ENCODE data around the gene ULK4. TPM values are rescaled to one million over a fixed set of nuclear protein-coding genes. Genes with fewer than 3 reads are reported as not detected.

ULK4 gene
- total RNA-seq, 1 donor from 2014 or later: 8.4 TPM

DNA sequence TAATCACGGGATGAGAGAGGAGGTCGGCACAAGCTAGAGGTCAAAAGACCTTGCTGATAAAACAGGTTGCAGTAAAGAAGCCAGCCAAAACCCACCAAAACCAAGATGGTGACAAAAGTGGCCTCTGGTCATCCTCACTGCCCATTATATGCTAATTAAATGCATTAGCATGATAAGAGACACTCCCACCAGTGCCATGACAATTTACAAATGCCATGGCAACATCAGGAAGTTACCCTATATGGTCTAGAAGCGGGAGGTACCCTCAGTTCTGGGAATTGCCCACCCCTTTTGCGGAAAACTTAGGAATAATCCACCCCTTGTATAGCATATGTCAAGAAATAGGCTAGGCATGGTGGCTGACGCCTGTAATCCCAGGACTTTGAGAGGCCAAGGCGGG, 4.3 kb upstream of the ULK4 start:
- no peaks in the 10 kb centered on the region for H3K27me3 ChIP-seq (ENCODE audit: control insufficient read depth in 3 of 3, insufficient read depth in 3 of 3, low read length in 3 of 3)
- H3K4me1 ChIP-seq (ENCODE audit: control insufficient read depth in 3 of 3, insufficient read depth in 3 of 3, low read length in 3 of 3): peaks cover 2 to 11% (median 6%) of the 10 kb centered on the region in 3 donors
- H3K4me3 ChIP-seq (ENCODE audit: low read length in 3 of 3): no peak overlapping the region
- H3K9ac ChIP-seq (ENCODE audit: low read depth in 1 of 3, low read length in 3 of 3): no peak overlapping the region
- no peaks in the 10 kb centered on the region for H3K9me3 ChIP-seq (ENCODE audit: control insufficient read depth in 3 of 3, low read length in 3 of 3)
- no peak overlapping the region for H3K27ac ChIP-seq (ENCODE audit: low read depth, low read length)
- no peaks in the 10 kb centered on the region for H3K36me3 ChIP-seq (ENCODE audit: control insufficient read depth in 3 of 3, insufficient read depth in 3 of 3, low read length in 3 of 3)

DNA sequence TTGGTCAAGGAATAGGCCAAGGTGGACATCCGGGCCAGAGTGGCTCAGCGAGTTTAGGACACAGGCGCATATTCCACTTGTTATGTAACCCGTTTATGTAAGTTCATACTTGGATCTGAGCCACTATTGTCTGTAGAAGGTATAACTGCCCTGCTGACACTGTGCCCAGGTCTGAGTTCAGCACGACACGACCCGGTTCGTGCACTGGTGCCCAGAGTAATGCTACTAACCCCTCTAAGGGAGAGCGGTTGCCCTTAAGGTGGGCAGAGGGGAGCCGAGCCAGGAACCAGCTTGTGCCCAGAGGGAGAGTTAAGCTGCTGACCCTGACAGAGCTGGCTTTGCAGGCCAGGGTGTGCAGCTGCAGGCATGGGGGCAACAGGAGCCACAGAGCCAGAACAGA, 1.9 kb upstream of the ULK4 start:
- H3K36me3 ChIP-seq (ENCODE audit: control insufficient read depth in 3 of 3, insufficient read depth in 3 of 3, low read length in 3 of 3): no peaks in the 10 kb centered on the region
- H3K4me1 ChIP-seq (ENCODE audit: control insufficient read depth in 3 of 3, insufficient read depth in 3 of 3, low read length in 3 of 3): peaks cover 7 to 17% (median 13%) of the 10 kb centered on the region in 3 donors
- H3K9ac ChIP-seq (ENCODE audit: low read depth in 1 of 3, low read length in 3 of 3): no peak overlapping the region
- H3K4me3 ChIP-seq (ENCODE audit: low read length in 3 of 3): no peak overlapping the region
- no peaks in the 10 kb centered on the region for H3K27me3 ChIP-seq (ENCODE audit: control insufficient read depth in 3 of 3, insufficient read depth in 3 of 3, low read length in 3 of 3)
- no peak overlapping the region for H3K27ac ChIP-seq (ENCODE audit: low read depth, low read length)
- H3K9me3 ChIP-seq (ENCODE audit: control insufficient read depth in 3 of 3, low read length in 3 of 3): no peaks in the 10 kb centered on the region

DNA sequence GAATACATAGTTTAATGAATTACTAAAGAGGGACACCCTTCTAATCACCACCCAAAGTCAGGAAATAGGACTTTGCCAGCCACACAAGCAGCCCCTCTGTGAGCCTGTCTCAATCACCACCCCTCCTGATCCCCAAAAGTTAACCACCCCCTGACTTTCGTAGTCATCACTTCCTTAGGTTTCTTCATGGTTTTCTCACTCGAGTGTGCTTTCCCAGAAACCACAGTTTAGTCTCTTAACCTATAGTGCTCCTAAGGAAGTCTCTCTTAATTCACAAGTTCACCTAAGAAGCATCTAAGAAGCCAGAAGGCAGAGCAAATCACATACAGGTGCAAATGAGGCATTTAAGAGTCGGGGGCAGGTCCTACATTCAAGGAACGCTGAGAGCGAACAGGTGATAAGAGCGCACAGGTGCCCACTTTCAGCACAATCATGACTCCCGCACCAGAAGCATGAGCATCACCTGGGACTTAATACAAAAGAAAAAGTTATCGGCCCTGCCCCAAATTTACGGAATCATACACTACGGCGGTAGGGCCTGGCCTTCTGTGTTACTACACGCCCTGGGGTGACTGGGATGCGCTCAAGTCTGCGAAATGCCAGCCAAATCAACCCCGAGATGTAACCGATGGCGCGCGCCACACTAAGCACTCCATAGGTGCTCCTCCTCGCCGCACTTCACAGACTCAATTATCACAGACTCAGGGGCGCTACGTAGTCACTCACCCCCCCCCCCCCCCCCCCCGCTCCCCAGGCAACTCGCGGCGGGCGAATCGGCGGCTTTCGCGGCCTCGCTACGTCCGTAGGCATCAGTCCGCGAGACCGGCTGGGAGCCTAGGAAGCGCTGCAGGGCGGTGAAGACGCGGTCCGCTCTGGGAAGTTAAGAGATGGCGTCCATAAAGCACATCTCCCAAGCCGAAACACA, 815 bp downstream of the ULK4 start:
- Histone ChIP-seq H3K4me3 (ENCODE audit: low read length in 3 of 3) (peak overlapping the region; percentile 68 to 98 (median 87)), H3K36me3 (ENCODE audit: control insufficient read depth in 3 of 3, insufficient read depth in 3 of 3, low read length in 3 of 3) (no peaks in the 10 kb centered on the region), H3K27me3 (ENCODE audit: control insufficient read depth in 3 of 3, insufficient read depth in 3 of 3, low read length in 3 of 3) (no peaks in the 10 kb centered on the region), H3K9ac (ENCODE audit: low read depth in 1 of 3, low read length in 3 of 3) (peak overlapping the region; percentile 77 to 79 (median 77)), H3K4me1 (ENCODE audit: control insufficient read depth in 3 of 3, insufficient read depth in 3 of 3, low read length in 3 of 3) (peaks cover 7 to 17% (median 13%) of the 10 kb centered on the region in 3 donors), H3K9me3 (ENCODE audit: control insufficient read depth in 3 of 3, low read length in 3 of 3) (no peaks in the 10 kb centered on the region), H3K27ac (ENCODE audit: low read depth, low read length) (peak overlapping the region; percentile 59)

DNA sequence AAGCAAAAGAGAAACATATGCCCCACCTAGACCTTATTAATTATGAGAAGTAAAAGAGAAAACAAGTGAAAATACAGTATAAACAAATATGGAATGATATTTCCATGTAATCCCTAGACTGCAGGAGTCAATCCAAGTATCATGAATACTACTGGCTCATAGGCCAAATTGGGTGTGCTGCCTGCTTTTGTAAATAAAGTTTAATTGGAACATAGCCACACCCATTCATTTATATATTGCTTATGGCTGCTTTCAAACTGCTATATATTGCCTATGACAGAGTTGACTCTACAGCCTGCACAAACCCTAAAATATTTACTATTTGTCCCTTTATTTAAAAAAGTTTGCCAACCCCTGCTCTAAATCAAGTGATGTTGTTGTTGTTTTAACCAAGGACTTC, 5.3 kb downstream of the ULK4 start:
- Histone ChIP-seq H3K36me3 (ENCODE audit: control insufficient read depth in 3 of 3, insufficient read depth in 3 of 3, low read length in 3 of 3) (no peaks in the 10 kb centered on the region), H3K4me3 (ENCODE audit: low read length in 3 of 3) (no peak overlapping the region), H3K27ac (ENCODE audit: low read depth, low read length) (no peak overlapping the region), H3K4me1 (ENCODE audit: control insufficient read depth in 3 of 3, insufficient read depth in 3 of 3, low read length in 3 of 3) (peaks cover 7 to 9% (median 9%) of the 10 kb centered on the region in 3 donors), H3K27me3 (ENCODE audit: control insufficient read depth in 3 of 3, insufficient read depth in 3 of 3, low read length in 3 of 3) (no peaks in the 10 kb centered on the region), H3K9me3 (ENCODE audit: control insufficient read depth in 3 of 3, low read length in 3 of 3) (no peaks in the 10 kb centered on the region), H3K9ac (ENCODE audit: low read depth in 1 of 3, low read length in 3 of 3) (no peak overlapping the region)

DNA sequence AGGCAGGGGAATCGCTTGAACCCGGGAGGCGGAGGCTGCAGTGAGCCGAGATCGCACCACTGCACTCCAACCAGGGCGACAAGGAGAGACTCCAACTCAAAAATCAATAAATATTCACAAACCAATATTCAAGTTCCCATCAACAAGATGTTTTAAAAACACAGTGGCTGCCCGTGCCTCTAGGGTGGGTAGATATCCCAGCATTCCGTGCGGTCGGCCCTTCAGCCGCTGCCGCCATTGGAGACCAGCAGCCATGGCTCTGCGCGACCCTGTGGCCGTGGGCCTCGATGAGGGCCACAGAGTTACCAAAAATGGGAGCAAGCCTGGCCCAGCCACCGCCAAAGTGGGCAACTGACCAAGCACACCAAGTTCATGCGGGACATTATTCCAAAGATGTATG, 6.7 kb downstream of the ULK4 start:
- H3K27me3 ChIP-seq (ENCODE audit: control insufficient read depth in 3 of 3, insufficient read depth in 3 of 3, low read length in 3 of 3): no peaks in the 10 kb centered on the region
- H3K36me3 ChIP-seq (ENCODE audit: control insufficient read depth in 3 of 3, insufficient read depth in 3 of 3, low read length in 3 of 3): no peaks in the 10 kb centered on the region
- no peak overlapping the region for H3K9ac ChIP-seq (ENCODE audit: low read depth in 1 of 3, low read length in 3 of 3)
- no peaks in the 10 kb centered on the region for H3K9me3 ChIP-seq (ENCODE audit: control insufficient read depth in 3 of 3, low read length in 3 of 3)
- no peaks in the 10 kb centered on the region for H3K4me1 ChIP-seq (ENCODE audit: control insufficient read depth in 3 of 3, insufficient read depth in 3 of 3, low read length in 3 of 3)
- H3K27ac ChIP-seq (ENCODE audit: low read depth, low read length): no peak overlapping the region
- no peak overlapping the region for H3K4me3 ChIP-seq (ENCODE audit: low read length in 3 of 3)

DNA sequence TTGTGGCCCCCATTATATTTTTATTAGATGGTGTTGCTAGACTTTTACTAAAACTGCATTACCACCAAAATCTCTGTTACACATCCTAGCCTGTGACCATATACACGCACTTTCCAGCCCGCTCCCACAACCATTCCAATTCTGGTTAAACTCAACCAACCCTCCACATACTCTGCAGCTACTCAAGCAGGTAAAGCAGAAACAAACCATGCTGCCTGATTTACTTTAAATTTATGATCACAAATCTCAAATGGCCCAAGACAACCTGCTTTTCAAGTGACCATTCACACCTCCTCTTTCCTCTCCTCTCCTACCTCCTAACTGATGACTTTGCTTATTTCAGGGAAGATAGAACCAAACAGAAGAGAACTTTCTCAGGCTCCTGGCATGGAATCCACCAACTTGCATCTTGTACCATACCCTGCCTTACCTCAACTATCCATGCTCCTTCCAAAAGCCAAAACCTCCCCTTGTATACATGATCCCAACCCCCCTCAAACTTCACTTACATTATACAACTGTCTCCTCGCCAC, 18.5 kb downstream of the ULK4 start:
- no peak overlapping the region for H3K9ac ChIP-seq (ENCODE audit: low read depth in 1 of 3, low read length in 3 of 3)
- no peaks in the 10 kb centered on the region for H3K4me1 ChIP-seq (ENCODE audit: control insufficient read depth in 3 of 3, insufficient read depth in 3 of 3, low read length in 3 of 3)
- H3K9me3 ChIP-seq (ENCODE audit: control insufficient read depth in 3 of 3, low read length in 3 of 3): no peaks in the 10 kb centered on the region
- H3K4me3 ChIP-seq (ENCODE audit: low read length in 3 of 3): no peak overlapping the region
- no peak overlapping the region for H3K27ac ChIP-seq (ENCODE audit: low read depth, low read length)
- no peaks in the 10 kb centered on the region for H3K36me3 ChIP-seq (ENCODE audit: control insufficient read depth in 3 of 3, insufficient read depth in 3 of 3, low read length in 3 of 3)
- no peaks in the 10 kb centered on the region for H3K27me3 ChIP-seq (ENCODE audit: control insufficient read depth in 3 of 3, insufficient read depth in 3 of 3, low read length in 3 of 3)

DNA sequence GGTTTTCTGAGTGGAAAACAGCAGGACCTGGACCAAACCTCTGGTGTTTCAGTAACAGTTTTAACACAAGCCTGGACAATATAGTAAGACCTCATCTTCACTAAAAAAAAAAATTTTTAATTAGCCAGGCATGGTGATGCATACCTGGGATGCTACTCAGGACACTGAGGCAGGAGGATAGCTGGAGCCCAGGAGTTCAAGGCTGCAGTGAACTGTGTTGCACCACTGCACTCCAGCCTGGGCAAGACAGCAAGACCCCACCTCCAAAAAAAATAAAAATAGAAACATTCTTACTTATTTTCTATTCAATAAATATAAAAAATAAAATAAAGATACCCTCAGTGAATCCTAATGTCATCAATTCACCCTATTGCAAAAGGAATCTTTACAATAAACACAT, 21.5 kb downstream of the ULK4 start:
- H3K36me3 ChIP-seq (ENCODE audit: control insufficient read depth in 3 of 3, insufficient read depth in 3 of 3, low read length in 3 of 3): no peaks in the 10 kb centered on the region
- H3K9me3 ChIP-seq (ENCODE audit: control insufficient read depth in 3 of 3, low read length in 3 of 3): no peaks in the 10 kb centered on the region
- H3K27me3 ChIP-seq (ENCODE audit: control insufficient read depth in 3 of 3, insufficient read depth in 3 of 3, low read length in 3 of 3): no peaks in the 10 kb centered on the region
- no peak overlapping the region for H3K9ac ChIP-seq (ENCODE audit: low read depth in 1 of 3, low read length in 3 of 3)
- H3K4me3 ChIP-seq (ENCODE audit: low read length in 3 of 3): no peak overlapping the region
- H3K4me1 ChIP-seq (ENCODE audit: control insufficient read depth in 3 of 3, insufficient read depth in 3 of 3, low read length in 3 of 3): no peaks in the 10 kb centered on the region
- no peak overlapping the region for H3K27ac ChIP-seq (ENCODE audit: low read depth, low read length)

DNA sequence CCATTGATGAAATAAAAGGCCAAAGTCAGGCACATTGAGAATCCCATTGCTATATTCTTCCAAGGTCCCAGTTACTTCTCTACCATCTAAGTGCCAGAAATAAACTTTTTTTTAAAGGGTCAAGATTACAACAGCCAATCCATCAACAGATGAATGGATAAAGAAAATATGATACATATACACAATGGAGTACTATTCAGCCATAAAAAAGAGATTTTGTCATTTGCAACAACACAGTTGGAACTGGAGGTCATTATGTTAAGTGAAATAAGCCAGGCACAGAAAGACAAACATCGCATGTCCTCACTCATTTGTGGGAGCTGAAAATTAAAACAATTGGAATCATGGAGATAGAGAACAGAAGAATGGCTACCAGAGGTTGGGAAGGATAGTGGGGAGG, 25.5 kb downstream of the ULK4 start:
- H3K27ac ChIP-seq (ENCODE audit: low read depth, low read length): no peak overlapping the region
- H3K4me3 ChIP-seq (ENCODE audit: low read length in 3 of 3): no peak overlapping the region
- H3K9me3 ChIP-seq (ENCODE audit: control insufficient read depth in 3 of 3, low read length in 3 of 3): no peaks in the 10 kb centered on the region
- H3K4me1 ChIP-seq (ENCODE audit: control insufficient read depth in 3 of 3, insufficient read depth in 3 of 3, low read length in 3 of 3): no peaks in the 10 kb centered on the region
- no peak overlapping the region for H3K9ac ChIP-seq (ENCODE audit: low read depth in 1 of 3, low read length in 3 of 3)
- H3K36me3 ChIP-seq (ENCODE audit: control insufficient read depth in 3 of 3, insufficient read depth in 3 of 3, low read length in 3 of 3): no peaks in the 10 kb centered on the region
- no peaks in the 10 kb centered on the region for H3K27me3 ChIP-seq (ENCODE audit: control insufficient read depth in 3 of 3, insufficient read depth in 3 of 3, low read length in 3 of 3)

DNA sequence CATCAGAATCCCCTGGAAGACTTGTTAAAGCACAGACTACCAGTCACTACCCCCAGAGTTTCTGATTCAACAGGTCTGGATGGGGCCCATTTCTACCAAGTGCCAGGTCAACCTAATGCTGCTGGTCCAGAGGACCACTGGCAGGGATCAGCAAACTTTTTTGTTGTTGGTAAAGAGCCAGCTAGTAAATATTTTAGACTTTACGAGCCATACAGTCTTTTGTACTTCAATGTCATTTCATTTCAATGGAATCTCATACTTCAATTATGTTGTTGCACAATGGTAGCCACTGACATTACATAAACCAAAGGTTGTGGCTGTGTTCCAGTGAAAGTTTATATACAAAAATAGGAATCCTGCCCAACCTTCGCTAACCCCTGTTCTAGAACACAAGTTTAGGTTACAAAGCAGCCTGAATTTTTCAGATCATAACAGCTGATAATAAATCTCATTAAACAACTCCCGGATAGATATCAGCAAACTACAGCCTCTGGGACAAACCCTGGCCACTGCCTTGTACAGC, 28.7 kb downstream of the ULK4 start:
- Histone ChIP-seq H3K27ac (ENCODE audit: low read depth, low read length) (no peak overlapping the region), H3K27me3 (ENCODE audit: control insufficient read depth in 3 of 3, insufficient read depth in 3 of 3, low read length in 3 of 3) (no peaks in the 10 kb centered on the region), H3K9ac (ENCODE audit: low read depth in 1 of 3, low read length in 3 of 3) (no peak overlapping the region), H3K9me3 (ENCODE audit: control insufficient read depth in 3 of 3, low read length in 3 of 3) (no peaks in the 10 kb centered on the region), H3K4me1 (ENCODE audit: control insufficient read depth in 3 of 3, insufficient read depth in 3 of 3, low read length in 3 of 3) (no peaks in the 10 kb centered on the region), H3K36me3 (ENCODE audit: control insufficient read depth in 3 of 3, insufficient read depth in 3 of 3, low read length in 3 of 3) (no peaks in the 10 kb centered on the region), H3K4me3 (ENCODE audit: low read length in 3 of 3) (no peak overlapping the region)

DNA sequence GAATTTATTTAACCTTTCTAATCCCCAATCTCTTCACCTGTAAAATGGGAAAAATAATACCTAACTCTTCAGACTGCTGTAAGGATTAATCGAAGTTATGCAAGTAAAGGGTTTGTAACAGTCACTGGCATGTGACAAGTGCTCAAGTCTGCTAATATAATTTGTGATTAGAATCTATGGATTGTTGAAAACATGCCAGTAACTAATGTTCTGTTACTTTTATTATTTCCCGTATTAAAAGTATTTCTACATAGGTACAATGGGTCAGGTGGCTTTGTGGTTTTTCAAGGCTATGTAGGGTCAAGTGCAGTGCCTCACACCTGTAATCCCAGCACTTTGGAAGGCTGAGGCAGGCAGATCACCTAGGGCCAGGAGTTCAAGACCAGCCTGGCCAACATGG, 29.4 kb downstream of the ULK4 start:
- Histone ChIP-seq H3K27ac (ENCODE audit: low read depth, low read length) (no peak overlapping the region), H3K4me1 (ENCODE audit: control insufficient read depth in 3 of 3, insufficient read depth in 3 of 3, low read length in 3 of 3) (no peaks in the 10 kb centered on the region), H3K36me3 (ENCODE audit: control insufficient read depth in 3 of 3, insufficient read depth in 3 of 3, low read length in 3 of 3) (no peaks in the 10 kb centered on the region), H3K9me3 (ENCODE audit: control insufficient read depth in 3 of 3, low read length in 3 of 3) (no peaks in the 10 kb centered on the region), H3K9ac (ENCODE audit: low read depth in 1 of 3, low read length in 3 of 3) (no peak overlapping the region), H3K27me3 (ENCODE audit: control insufficient read depth in 3 of 3, insufficient read depth in 3 of 3, low read length in 3 of 3) (no peaks in the 10 kb centered on the region), H3K4me3 (ENCODE audit: low read length in 3 of 3) (no peak overlapping the region)
